GM12873 (cell line): Measurements from ENCODE around the gene CNTN4.

Experiments used
- TF ChIP-seq, protein P1 (sequence below): IDR thresholded peaks from 2 replicates; pipeline ENCODE4 v1.5.1; 2012; ENCODE audit warnings: low read depth, mild to moderate bottlenecking, moderate library complexity, low read length, control low read depth; ENCODE audit not compliant: insufficient read depth; ENCODE audit errors: missing control alignments

CNTN4 gene

DNA sequence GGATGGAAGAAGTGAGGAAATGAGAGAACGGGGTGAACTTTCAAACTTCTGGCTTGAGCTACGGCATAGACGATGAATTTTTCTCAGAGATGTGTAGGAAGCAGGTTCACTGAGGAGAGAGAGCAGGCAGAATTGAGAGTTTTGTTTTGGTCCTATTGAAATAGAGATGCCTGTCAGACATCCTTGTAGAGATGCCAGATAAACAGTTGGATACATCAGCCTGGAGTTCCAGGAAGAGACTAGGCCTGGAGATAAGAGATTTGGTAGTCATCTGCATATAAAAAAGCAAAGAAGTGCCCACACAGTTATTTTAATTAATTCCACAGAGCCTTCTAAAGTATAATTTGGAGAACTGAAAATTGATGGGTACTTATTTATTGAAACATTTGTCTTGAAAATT is 515.9 kb downstream of the CNTN4 start:
- TF ChIP-seq, protein P1, sequence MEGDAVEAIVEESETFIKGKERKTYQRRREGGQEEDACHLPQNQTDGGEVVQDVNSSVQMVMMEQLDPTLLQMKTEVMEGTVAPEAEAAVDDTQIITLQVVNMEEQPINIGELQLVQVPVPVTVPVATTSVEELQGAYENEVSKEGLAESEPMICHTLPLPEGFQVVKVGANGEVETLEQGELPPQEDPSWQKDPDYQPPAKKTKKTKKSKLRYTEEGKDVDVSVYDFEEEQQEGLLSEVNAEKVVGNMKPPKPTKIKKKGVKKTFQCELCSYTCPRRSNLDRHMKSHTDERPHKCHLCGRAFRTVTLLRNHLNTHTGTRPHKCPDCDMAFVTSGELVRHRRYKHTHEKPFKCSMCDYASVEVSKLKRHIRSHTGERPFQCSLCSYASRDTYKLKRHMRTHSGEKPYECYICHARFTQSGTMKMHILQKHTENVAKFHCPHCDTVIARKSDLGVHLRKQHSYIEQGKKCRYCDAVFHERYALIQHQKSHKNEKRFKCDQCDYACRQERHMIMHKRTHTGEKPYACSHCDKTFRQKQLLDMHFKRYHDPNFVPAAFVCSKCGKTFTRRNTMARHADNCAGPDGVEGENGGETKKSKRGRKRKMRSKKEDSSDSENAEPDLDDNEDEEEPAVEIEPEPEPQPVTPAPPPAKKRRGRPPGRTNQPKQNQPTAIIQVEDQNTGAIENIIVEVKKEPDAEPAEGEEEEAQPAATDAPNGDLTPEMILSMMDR, result no peak

DNA sequence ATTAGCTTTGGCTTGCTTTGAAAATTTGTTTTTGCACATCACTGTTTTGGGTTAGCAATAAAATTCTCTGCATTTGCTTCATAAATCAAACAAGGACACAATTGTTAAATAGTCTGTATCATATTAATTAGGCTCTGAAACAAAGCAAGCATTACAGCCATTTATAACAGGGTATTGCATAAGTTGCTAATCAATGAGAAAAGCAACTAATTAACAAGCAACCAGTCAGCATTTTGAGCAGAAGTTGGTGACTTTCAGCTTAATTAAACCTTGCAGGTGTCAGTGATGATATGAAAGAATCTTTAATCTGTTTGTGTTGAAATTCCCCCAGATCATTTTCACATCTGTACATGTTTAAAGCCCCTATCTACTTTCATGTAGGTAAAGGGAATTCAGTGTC is 516.4 kb downstream of the CNTN4 start:
- TF ChIP-seq, protein P1, result no peak

DNA sequence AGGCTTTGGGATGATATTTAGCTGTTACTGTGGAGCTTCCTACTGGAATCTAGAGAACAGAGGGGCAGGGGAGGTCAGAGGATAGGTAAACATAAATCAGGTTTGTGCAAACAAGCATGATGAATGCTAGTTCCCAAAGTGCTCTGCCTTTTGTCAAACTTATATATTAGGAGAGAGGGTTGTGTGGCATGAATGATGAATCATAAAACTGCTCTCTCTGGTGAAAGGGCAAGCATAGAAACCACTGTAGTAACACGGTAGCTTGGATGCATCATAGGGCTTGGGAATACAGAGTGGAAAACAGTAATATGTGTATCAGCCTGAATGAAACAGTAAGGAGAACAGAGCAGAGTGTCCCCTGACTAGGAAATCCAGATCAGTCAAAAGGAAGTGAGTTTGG is 524.8 kb downstream of the CNTN4 start:
- TF ChIP-seq, protein P1, result no peak

DNA sequence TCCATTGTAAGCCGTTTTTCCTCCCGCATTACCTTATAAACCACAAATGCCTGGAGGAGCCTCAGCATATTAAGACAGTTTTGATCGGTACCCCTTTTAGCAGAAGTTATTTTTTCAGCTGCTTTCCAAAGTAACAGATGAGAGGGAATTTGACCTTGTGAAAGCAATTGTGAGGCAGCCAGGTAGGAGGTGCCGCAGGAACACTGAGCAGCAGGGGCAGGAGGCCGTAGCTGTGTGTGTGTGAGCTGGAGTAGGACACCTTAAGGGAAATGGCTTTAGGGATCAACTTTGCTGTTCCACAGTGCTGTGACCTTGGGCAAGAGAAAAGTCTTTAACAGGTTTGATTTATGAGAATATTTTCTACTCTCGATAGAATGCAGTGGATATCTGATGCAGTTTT is 529.5 kb downstream of the CNTN4 start:
- TF ChIP-seq, protein P1, result no peak

DNA sequence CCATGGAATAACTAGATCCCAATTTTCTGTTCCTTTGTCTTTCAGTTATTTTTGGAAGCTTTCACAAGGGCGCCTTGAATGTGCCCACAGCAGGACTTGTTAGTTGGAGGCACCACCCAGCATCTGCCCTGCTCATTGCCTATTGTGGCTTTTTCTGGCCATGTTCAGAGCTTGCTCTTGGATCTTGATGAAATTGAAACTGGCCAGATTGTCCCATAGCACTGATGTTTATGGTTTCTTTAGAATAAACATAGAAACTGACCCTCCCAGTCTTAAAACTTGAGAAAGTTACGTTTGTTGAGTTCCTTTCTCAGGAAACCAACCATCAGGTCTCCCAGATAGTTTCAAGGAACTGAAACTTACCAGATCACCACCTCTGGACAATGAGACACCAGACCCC is 536.8 kb downstream of the CNTN4 start:
- TF ChIP-seq, protein P1, result no peak

DNA sequence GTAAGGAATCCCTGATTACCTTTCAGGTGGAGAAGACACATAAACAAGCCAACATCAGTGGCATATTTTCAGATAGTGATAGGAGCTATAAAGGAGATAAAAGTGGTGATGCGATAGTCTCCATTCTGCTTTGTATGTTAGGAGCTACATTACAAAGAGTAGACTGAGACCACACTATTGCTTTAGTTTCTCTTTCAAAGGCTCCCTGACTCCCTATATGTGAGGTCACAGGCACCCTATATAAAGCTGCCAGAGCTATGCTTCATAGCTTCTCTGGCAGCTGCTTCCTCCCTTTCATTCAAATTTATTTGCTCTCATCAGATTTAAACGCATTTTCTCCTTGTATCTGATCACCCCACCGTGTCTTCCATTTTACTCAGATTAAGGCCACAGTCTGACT is 544.9 kb downstream of the CNTN4 start:
- TF ChIP-seq, protein P1, result no peak

DNA sequence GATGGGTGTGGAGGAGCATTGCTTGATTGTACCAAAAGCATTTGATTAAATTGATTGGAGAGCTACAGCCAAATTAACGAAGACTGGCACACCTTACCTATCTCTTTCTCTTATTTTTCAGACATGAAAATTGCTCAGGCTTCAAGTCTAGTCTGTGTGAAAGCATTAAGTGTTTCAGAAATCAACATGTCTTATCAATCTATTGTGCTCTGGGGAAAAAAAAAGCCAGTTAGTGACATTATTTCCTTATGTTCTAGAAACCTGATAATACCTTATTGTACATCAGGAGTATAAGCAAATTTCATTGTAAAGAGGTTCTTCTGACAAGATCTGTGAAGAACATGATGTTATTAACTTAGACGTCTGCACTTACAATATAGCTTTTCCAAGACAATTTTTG is 546.3 kb downstream of the CNTN4 start:
- TF ChIP-seq, protein P1, result no peak
